Bronchial smooth muscle cell (primary cell): Measurements from ENCODE around the gene EIF3I. TPM values are rescaled to one million over a fixed set of nuclear protein-coding genes. Genes with fewer than 3 reads are reported as not detected.

Experiments used
- total RNA-seq: library from RNA; depleted of rRNA; stranded (reverse); fragments of >200 nt; gene quantifications from 2 replicates; pipeline ENCODE4 v1.2.1, GENCODE V29; 2014

EIF3I gene
- total RNA-seq: 352 and 375 TPM in 2 replicates

DNA sequence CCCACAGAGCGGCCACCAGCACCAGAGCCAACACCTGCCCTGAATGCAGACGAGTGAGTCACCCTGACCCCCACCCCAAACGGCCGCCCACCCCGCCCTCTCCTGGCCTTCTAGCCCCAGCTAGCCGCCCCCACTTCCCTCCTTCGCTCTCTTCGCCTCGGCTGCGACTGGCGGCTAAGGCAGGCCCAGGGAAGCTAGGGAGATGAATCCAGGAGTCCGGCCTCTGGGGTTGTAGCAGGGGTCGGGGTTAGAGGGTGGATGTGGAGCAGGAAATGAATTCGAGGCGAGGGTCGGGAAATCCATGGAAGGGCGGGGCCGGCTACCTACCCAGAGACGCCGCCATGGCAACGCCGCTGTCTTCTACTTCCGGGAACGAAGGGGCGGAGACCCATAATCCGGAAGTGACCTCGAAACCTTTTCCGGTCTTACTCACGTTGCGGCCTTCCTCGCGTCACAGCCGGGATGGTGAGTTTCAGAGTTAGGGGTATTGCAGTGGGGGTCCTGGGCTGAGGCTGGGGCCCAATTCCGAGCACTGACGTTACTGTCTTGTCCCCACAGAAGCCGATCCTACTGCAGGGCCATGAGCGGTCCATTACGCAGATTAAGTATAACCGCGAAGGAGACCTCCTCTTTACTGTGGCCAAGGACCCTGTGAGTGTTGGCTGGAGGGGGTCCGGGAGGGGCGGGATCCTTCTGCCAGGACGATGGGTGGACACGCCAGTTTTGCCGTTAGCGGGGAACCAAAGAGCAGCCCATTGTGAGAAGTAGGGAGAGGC is at the start of gene EIF3I, which contains the start of gene TMEM234:
EIF3I (plus strand) TSS at position 428 of the 776 bp plus-strand sequence; CDS start at position 463, 35 bp downstream.
TMEM234 (minus strand) TSS at position 374 of the 776 bp plus-strand sequence; CDS start at position 343, 31 bp downstream.

DNA sequence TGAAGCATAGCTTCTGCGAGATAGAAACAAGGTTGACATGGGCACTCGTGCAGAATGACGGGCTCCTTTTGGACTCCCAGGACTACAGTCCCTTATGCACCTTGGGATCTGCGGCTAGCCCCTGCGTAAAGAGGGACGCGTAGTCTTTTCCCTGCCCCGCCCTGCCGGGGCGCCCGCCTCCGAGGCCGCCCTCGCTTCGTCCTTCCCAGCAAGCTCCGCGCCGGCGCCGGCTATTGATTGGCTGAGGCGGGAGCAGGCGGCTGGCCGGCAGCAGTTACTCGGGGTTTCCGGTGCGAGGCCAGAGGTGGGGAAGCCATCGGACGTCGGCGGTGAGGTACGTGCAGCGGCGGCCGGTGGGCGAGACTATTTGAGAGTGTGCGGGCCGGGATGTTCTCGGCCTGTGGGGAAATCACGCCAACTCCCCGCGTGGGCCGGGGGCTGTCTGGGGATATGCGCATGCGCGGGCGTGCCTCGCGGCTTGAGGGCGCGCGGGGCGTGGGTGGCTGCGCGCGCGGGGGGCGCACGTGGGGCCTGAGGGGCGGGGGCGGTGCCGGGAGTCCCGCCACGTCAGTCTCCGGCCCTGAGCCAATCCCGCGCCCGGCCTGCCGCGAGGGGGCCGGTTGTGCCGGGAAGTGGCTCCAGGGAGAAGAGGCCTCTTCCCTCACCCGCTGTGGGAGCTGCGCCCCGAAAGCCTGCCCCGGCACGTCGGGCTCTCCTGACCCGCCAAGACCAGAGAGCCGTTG is 42.6 kb upstream of the EIF3I start, which contains the start of gene TXLNA:
TXLNA (plus strand) TSS at position 233 of the 743 bp plus-strand sequence. CDS start 671 bp downstream, outside the sequence.

DNA sequence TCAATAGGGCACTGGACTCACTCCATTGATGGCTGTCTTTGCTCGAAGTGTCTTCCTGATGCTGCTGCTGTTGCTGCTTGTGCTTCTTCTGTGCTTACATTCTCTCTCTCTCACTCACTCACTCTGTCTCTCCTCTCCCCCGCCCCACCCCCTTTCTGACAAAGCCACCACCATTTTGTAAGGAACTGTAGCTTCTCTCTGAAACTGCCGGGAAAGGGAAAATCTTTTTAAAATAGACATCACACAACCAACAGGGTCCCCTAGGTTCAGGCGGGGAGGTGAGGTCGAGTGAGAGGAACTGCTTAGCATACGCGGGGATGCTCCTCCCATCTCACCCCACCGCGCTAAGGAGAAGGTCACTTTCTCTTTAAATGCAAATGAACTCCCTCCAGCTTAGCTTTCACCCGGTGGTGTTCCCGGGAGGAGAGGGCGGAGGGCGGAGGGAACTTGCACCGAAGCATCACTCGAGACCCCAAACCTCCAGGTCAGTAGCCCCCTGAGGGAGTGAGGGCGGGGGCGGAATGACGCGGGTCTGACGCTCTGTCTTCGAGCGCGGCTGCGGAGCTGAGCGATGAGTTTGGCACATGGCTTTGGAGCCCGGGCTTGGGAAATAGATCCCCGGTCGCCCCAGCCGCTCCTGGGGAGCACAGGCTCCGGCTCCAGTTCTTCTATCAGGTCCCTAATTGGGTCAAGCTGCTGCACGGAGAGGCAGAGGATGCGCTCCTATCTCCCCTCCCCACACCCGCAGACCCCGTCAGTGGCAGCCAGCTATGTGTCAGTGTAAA is 21.8 kb upstream of the EIF3I start, which contains the start of gene CCDC28B:
CCDC28B (plus strand) TSS at position 370 of the 785 bp plus-strand sequence. CDS start 1,341 bp downstream, outside the sequence.

DNA sequence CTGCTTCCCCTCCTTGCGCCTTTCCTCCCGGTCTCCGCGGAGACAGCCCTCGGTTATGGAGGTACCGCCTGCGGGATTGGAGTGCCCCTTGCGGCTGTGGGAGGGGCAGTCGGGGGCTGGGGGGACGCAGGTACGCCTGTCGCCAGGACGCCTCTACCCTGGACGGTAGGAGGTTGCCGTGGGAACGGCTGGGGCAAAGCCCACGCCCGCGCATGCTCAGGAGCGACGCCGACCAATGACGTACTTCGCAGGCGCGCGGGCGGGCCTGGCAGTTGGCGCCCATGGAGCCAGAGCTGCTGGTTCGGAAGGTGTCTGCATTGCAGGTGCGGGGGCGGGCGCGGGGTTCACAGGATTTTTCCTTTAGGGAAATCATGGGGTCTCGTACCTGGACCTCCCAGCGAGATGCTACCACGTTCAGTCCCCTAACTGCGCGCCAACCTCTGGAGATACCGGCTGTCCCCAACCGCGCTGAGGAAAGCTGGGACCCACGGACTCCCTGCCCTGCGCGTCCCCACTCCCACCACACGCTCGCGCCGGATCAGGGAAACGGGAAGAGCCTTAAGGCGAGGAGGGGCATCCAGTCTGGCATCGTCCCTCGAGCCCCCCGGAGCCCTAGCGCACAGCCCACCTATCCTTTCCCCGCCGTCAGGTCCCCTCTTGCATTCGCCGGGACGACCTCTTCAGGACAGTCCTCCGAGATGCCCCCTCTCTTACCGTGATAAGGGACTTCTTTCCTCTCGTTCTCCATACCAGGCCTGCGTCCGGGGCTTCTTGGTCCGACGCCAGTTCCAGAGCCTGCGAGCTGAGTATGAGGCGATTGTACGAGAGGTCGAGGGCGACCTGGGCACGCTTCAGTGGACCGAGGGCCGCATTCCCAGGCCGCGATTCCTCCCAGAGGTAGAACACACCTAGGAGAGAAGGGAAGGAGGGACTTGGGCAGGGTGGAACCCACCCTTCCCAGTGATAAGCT is 16.5 kb upstream of the EIF3I start, which contains the start of gene IQCC:
IQCC (plus strand) TSS at position 271 of the 970 bp plus-strand sequence; CDS start at position 282, 11 bp downstream.

DNA sequence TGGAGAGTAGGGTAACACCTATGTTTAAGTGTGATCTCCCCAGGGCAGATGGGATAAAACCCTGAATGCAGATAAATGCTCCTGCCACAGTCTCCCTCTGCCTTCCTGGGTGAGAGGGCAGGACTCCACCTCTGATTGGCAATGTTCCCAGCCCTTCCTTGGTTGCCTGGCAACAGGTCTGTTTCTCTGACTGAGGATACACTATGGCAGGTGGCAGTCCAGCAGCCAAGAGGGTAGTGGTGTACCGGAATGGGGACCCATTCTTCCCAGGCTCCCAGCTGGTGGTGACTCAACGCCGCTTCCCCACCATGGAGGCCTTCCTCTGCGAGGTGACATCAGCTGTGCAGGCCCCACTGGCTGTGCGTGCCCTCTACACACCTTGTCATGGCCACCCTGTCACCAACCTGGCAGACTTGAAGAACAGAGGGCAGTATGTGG is 13.3 kb upstream of the EIF3I start, which contains the start of gene DCDC2B:
DCDC2B (plus strand) TSS at position 199 of the 438 bp plus-strand sequence; CDS start at position 204, 5 bp downstream.

DNA sequence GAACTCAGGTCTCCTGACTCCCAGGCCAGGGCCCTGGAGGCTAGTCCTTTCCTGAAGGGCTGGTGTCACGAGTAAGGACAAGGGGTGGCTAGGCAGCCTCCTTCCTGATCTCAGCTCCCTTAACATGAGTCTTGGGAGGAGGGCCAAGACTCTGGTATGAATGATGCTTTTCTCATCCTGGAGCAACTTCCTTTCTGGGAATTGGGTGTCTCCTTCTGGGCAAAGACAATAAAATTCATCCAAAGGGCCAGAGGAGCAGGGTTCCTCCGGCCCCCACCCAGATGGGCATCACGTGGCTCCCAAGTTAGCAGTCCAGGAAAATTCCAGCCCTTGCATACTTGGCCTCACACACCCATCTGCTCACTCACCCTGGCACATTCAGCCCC is 24.7 kb downstream of the EIF3I start, which contains the start of gene FAM167B:
FAM167B (plus strand) TSS at position 335 of the 386 bp plus-strand sequence. CDS start 200 bp downstream, outside the sequence.

DNA sequence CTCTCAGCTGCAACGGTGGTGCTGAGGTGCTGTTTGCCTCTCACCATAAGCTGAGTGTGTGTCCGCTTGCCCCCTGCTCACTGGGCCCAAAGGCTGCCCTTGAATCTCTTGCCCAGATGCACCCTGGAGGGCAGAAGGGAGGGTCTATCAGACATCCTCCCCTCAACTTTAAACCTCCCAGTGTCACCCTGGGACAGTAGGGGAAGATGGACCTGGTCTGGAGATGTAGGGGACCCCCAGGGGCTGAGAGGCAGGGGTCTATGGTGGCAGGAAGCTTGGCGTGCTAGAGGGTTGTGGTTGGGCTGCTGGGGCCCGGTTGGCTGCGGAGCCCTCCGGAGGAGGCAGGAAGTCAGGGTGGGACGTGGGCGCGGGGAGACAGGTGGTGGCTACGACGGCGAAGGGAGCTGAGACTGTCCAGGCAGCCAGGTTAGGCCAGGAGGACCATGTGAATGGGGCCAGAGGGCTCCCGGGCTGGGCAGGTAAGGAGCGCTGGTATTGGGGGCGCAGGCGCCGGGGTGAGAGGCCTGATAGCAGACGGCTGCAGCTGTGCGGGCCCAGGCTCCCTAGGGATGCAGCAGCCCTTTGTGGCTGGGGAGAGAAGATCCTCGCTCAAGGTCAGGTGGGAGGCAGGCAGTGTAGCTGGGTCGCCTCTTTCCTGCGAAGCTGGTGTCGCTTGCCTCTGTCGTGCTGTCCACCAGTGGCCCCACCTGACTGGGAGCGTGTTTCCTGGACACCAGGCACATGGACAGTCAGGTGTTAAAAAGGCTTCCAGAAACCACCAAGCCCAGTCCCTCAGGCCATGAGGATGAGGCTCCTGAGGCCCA is 28.9 kb downstream of the EIF3I start, which contains the start of gene LCK:
LCK (plus strand) TSS at position 373 of the 824 bp plus-strand sequence. CDS start 23,065 bp downstream, outside the sequence.

Other genes with a start within 250 kb of the EIF3I start
- gene KHDRBS1, start 208.5 kb upstream of the EIF3I start, total RNA-seq: 36.9 and 50.1 TPM in 2 replicates
- gene TMEM39B, start 149.5 kb upstream of the EIF3I start, total RNA-seq: 4.7 and 8.2 TPM in 2 replicates
- 20.2 and 24.3 TPM in 2 replicates for gene KPNA6, start 114.4 kb upstream of the EIF3I start, total RNA-seq
- gene TXLNA, start 42.7 kb upstream of the EIF3I start, total RNA-seq: 60.1 and 72.3 TPM in 2 replicates
- gene CCDC28B, start 21.8 kb upstream of the EIF3I start, total RNA-seq: 16.1 and 19.5 TPM in 2 replicates
- gene IQCC, start 16.7 kb upstream of the EIF3I start, total RNA-seq: 0.69 and 1.6 TPM in 2 replicates
- not detected in 2 replicates for gene DCDC2B, start 13.3 kb upstream of the EIF3I start, total RNA-seq
- 15.4 and 17.7 TPM in 2 replicates for gene TMEM234, start 54 bp upstream of the EIF3I start, total RNA-seq
- gene FAM167B, start 24.8 kb downstream of the EIF3I start, total RNA-seq: 0.34 and 0.47 TPM in 2 replicates
- 0.16 TPM in 1 of 2 replicates, not detected in the other for gene LCK, start 28.9 kb downstream of the EIF3I start, total RNA-seq
- gene HDAC1, start 69.7 kb downstream of the EIF3I start, total RNA-seq: 82.8 and 94.3 TPM in 2 replicates
- gene MARCKSL1, start 113.8 kb downstream of the EIF3I start, total RNA-seq: 15.8 and 19.0 TPM in 2 replicates
- gene FAM229A, start 140.1 kb downstream of the EIF3I start, total RNA-seq: 0.95 and 1.5 TPM in 2 replicates
- 0.63 and 0.86 TPM in 2 replicates for gene TSSK3, start 140.1 kb downstream of the EIF3I start, total RNA-seq
- gene BSDC1, start 172.0 kb downstream of the EIF3I start, total RNA-seq: 50.3 and 51.9 TPM in 2 replicates
- under 0.01 TPM in 2 replicates for gene ZBTB8B, start 242.7 kb downstream of the EIF3I start, total RNA-seq